GM12878 (cell line): ENCODE measurements around the gene OR2AG2. TPM values are rescaled to one million over a fixed set of nuclear protein-coding genes. Genes with fewer than 3 reads are reported as not detected.

Experiments
- ATAC-seq: fragments of 200-7000 bp; cut with Tn5 transposase; 3 replicates; pipeline ENCODE4 v1.9.1; 2020; ENCODE audit warnings: mild to moderate bottlenecking, moderate library complexity
- BruUV-seq: library from RNA; stranded (reverse); fragments of 400-500 nt; replicated peaks from 2 replicates; lab custom pipeline; 2021; lab: Mats Ljungman, UMichigan
- CTCF ChIA-PET: fragments of 300-600 bp; sonication (Branson Sonifier 250); formaldehyde crosslinking; extraction: SDS; loops from one replicate; lab custom pipeline; 2021; ENCODE audit warnings: inconsistent platforms; lab: Yijun Ruan, JAX
- POLR2A ChIA-PET: fragments of 350-600 bp; formaldehyde crosslinking; extraction: SDS; loops from one replicate; lab custom pipeline; 2021; ENCODE audit warnings: inconsistent platforms; lab: Charles Lee
- RAD21 ChIA-PET: fragments of 300-600 bp; sonication (Branson Sonifier 250); formaldehyde crosslinking; loops from one replicate; lab custom pipeline; 2023; ENCODE audit warnings: antibody characterized with exemption; ENCODE audit not compliant: unreplicated experiment; lab: Charles Lee
- SMC1A ChIA-PET: fragments of 300-600 bp; sonication (Branson Sonifier 250); formaldehyde crosslinking; loops from one replicate; lab custom pipeline; 2023; ENCODE audit not compliant: unreplicated experiment, uncharacterized antibody; lab: Charles Lee
- DNase-seq: peaks from one replicate; pipeline ENCODE4 v3.0.0-alpha.2; 2011; ENCODE audit warnings: low read depth, low spot score
- FAIRE-seq: peaks from 3 replicates; lab custom pipeline; 2011; peaks lifted over from hg19 to GRCh38; lab: Jason Lieb, UNC
- H2AFZ ChIP-seq: 2 replicates; pipeline ENCODE4 v1.6.0; 2011; ENCODE audit warnings: low read depth, low read length, control low read depth; ENCODE audit not compliant: control insufficient read depth
- H3K27ac ChIP-seq: 2 replicates; pipeline ENCODE4 v1.5.1; 2011; ENCODE audit warnings: control low read depth; ENCODE audit not compliant: control insufficient read depth, insufficient read depth
- H3K27me3 ChIP-seq, 2 experiments: replicated peaks in 1 of 2; 2 replicates each; pipeline versions ENCODE4 v1.6.0 to v1.6.1; 2011; ENCODE audit warnings: low read length in 1 of 2; ENCODE audit not compliant: control insufficient read depth in 2 of 2, insufficient read depth in 2 of 2
- H3K36me3 ChIP-seq, 2 experiments: 2 replicates each; pipeline ENCODE4 v1.5.1; 2011; ENCODE audit warnings: low read length in 1 of 2; ENCODE audit not compliant: control insufficient read depth in 2 of 2, insufficient read depth in 2 of 2
- H3K4me1 ChIP-seq: 2 replicates; pipeline ENCODE4 v1.6.1; 2011; ENCODE audit warnings: mild to moderate bottlenecking, low read length, moderate library complexity, mixed read lengths; ENCODE audit not compliant: control insufficient read depth, insufficient read depth
- H3K4me2 ChIP-seq: 2 replicates; pipeline ENCODE4 v1.6.0; 2011; ENCODE audit warnings: control low read depth; ENCODE audit not compliant: control insufficient read depth, insufficient read depth
- H3K4me3 ChIP-seq: fragments of 200-600 bp; sonication (generic); 2 replicates; pipeline ENCODE4 v1.5.1; 2016
- H3K79me2 ChIP-seq: 2 replicates; pipeline ENCODE4 v1.6.0; 2011; ENCODE audit warnings: low read length; ENCODE audit not compliant: control insufficient read depth, insufficient read depth
- H3K9ac ChIP-seq: 2 replicates; pipeline ENCODE4 v1.8.0; 2011; ENCODE audit warnings: low read length, control low read depth, mixed read lengths; ENCODE audit not compliant: control insufficient read depth, insufficient read depth
- H3K9me3 ChIP-seq: replicated peaks from 3 replicates; pipeline ENCODE4 v1.5.1; 2011; ENCODE audit warnings: mild to moderate bottlenecking, low read length; ENCODE audit not compliant: control insufficient read depth, insufficient read depth
- H4K20me1 ChIP-seq: 2 replicates; pipeline ENCODE4 v1.6.0; 2011; ENCODE audit not compliant: control insufficient read depth, insufficient read depth
- BMI1 ChIP-seq: fragments of 450-650 bp; IDR thresholded peaks from 2 replicates; pipeline ENCODE4 v1.6.1; 2016; ENCODE audit warnings: mild to moderate bottlenecking, moderate library complexity, borderline replicate concordance
- CEBPB ChIP-seq, 2 experiments: fragments of 150-350 bp in 1 of 2; IDR thresholded peaks; 2 replicates each; pipeline ENCODE4 v1.6.1; 2012 to 2014; ENCODE audit warnings: low read depth in 2 of 2, low read length in 2 of 2, borderline replicate concordance in 1 of 2, inconsistent platforms in 1 of 2
- ELK1 ChIP-seq: IDR thresholded peaks from 2 replicates; pipeline ENCODE4 v1.6.1; 2012; ENCODE audit warnings: low read depth, low read length, improper control_type of control experiment
- EZH2 ChIP-seq: IDR thresholded peaks from 2 replicates; pipeline ENCODE4 v1.6.1; 2012; ENCODE audit warnings: low read depth, mild to moderate bottlenecking, control low read depth, inconsistent platforms, low read length, borderline replicate concordance; ENCODE audit not compliant: control insufficient read depth
- IRF3 ChIP-seq: fragments of 450-650 bp; IDR thresholded peaks from 2 replicates; pipeline ENCODE4 v1.6.1; 2014; ENCODE audit warnings: mild to moderate bottlenecking
- KLF5 ChIP-seq: fragments of 450-650 bp; IDR thresholded peaks from 2 replicates; pipeline ENCODE4 v1.6.1; 2014; ENCODE audit warnings: mild to moderate bottlenecking; ENCODE audit not compliant: partially characterized antibody
- NFYB ChIP-seq: IDR thresholded peaks from 2 replicates; pipeline ENCODE4 v1.6.1; 2011; ENCODE audit warnings: low read depth, mild to moderate bottlenecking, low read length, improper control_type of control experiment, moderate library complexity; ENCODE audit not compliant: insufficient read depth
- PML ChIP-seq: IDR thresholded peaks from 2 replicates; pipeline ENCODE4 v1.6.1; 2012; ENCODE audit warnings: low read length, inconsistent platforms
- RUNX3 ChIP-seq: IDR thresholded peaks from 2 replicates; pipeline ENCODE4 v1.6.1; 2012; ENCODE audit warnings: low read length, inconsistent platforms
- SP1 ChIP-seq: IDR thresholded peaks from one replicate; pipeline ENCODE4 v1.6.1; 2011; ENCODE audit warnings: low read depth, low read length
- SRF ChIP-seq, 2 experiments: IDR thresholded peaks; 2 replicates each; pipeline ENCODE4 v1.6.1; 2011; ENCODE audit warnings: low read depth in 2 of 2, low read length in 2 of 2, mild to moderate bottlenecking in 1 of 2, moderate library complexity in 1 of 2
- in situ Hi-C: fragments of 300-500 bp; cut with MboI; formaldehyde crosslinking; loops from 9 replicates; pipeline ENCODE4 v1.14.3; 2018; ENCODE audit warnings: mixed read lengths
- intact Hi-C: fragments of 100-400 bp; cut with micrococcal nuclease; formaldehyde crosslinking; loops from one replicate; pipeline ENCODE4 v1.14.2; 2022; ENCODE audit not compliant: unreplicated experiment
- polyA plus RNA-seq, 11 experiments: library from polyadenylated mRNA; depleted of rRNA in 4 of 11; unstranded in 6 of 11; stranded (reverse) in 5 of 11; fragments of >200 nt; fragmentation: Nextera tagmentation in 4 of 11; fragmentation: Illumina TruSeq in 1 of 11; extraction: Ambion mirVana in 4 of 11; extraction: Trizol in 1 of 11; gene quantifications; 1 replicate in 1 of 11; 2 replicates in 10 of 11; pipeline versions ENCODE4 v1.2.1 to v1.2.3, GENCODE V29; 2011 to 2016; ENCODE audit warnings: inconsistent platforms in 2 of 11, missing spikeins in 2 of 11, low read depth in 1 of 11
- total RNA-seq, 4 experiments: library from RNA; depleted of rRNA in 3 of 4; stranded (reverse); fragments of >200 nt in 3 of 4; fragmentation: Illumina TruSeq in 1 of 4; extraction: Trizol in 1 of 4; gene quantifications; 2 replicates each; pipeline versions ENCODE4 v1.2.1 to v1.2.3, GENCODE V29; 2013 to 2021
- TF ChIP-seq, protein P1 (sequence below): fragments of 450-650 bp; formaldehyde crosslinking; IDR thresholded peaks from 2 replicates; pipeline ENCODE4 v1.4.0; 2020; ENCODE audit warnings: mild to moderate bottlenecking, moderate library complexity
- TF ChIP-seq, protein P2 (sequence below), 3 experiments: IDR thresholded peaks in 2 of 3; conservative IDR thresholded peaks in 1 of 3; 2 replicates each; pipeline ENCODE4 v1.5.1; 2011; ENCODE audit warnings: low read depth in 3 of 3, low read length in 3 of 3, mild to moderate bottlenecking in 3 of 3, control low read depth in 2 of 3, moderate library complexity in 2 of 3, inconsistent platforms in 1 of 3, mixed read lengths in 1 of 3; ENCODE audit not compliant: control insufficient read depth in 2 of 3, insufficient read depth in 1 of 3; ENCODE audit errors: extremely low read depth in 1 of 3

OR2AG2 gene
- total and polyA plus RNA-seq, 10 of the 15 experiments (the other 5 are each of a cell fraction or from before 2014, with no cell fraction given) = 0.01 to 0.09 (median 0.07) TPM; not detected in 6

- no peaks in the 10 kb centered on the region for H3K4me1 ChIP-seq
- no peaks in the 10 kb centered on the region for H3K9me3 ChIP-seq
- ChIA-PET CTCF (interaction anchor here (0.6 kb wide), 2 partner anchors 59 to 1273 kb away, joined by 3 read pairs; no protein-coding TSS in a partner anchor), RAD21 (interaction anchor here (1.6 kb wide), 1 partner anchor 23 kb away, joined by 5 read pairs; no protein-coding TSS in a partner anchor), SMC1A (interaction anchor here (0.7 kb wide), 2 partner anchors 10 to 72 kb away, joined by 3 read pairs; no protein-coding TSS in a partner anchor), POLR2A (no interaction called here)
- FAIRE-seq (peak; percentile 56), ATAC-seq (no peak), DNase-seq (no peak)
- in situ Hi-C loops (no loop called here), intact Hi-C loops (no loop called here)
- no peak overlapping the region for H3K27ac ChIP-seq
- H3K4me2 ChIP-seq = no peak overlapping the region
- no peaks in the 10 kb centered on the region for H4K20me1 ChIP-seq
- TF ChIP-seq CEBPB (IDR thresholded peaks at IDR 0.05; ENCODE audit: borderline replicate concordance in 1 of 2, low read depth in 2 of 2, low read length in 2 of 2) (no peak), IRF3 (no peak), EZH2 (no peak), KLF5 (no peak), RUNX3 (no peak), SRF (IDR thresholded peaks at IDR 0.05; ENCODE audit: low read depth in 2 of 2, low read length in 2 of 2) (no peak), BMI1 (no peak), SP1 (no peak), ELK1 (no peak), PML (no peak), NFYB (no peak)
- TF ChIP-seq, protein P1, sequence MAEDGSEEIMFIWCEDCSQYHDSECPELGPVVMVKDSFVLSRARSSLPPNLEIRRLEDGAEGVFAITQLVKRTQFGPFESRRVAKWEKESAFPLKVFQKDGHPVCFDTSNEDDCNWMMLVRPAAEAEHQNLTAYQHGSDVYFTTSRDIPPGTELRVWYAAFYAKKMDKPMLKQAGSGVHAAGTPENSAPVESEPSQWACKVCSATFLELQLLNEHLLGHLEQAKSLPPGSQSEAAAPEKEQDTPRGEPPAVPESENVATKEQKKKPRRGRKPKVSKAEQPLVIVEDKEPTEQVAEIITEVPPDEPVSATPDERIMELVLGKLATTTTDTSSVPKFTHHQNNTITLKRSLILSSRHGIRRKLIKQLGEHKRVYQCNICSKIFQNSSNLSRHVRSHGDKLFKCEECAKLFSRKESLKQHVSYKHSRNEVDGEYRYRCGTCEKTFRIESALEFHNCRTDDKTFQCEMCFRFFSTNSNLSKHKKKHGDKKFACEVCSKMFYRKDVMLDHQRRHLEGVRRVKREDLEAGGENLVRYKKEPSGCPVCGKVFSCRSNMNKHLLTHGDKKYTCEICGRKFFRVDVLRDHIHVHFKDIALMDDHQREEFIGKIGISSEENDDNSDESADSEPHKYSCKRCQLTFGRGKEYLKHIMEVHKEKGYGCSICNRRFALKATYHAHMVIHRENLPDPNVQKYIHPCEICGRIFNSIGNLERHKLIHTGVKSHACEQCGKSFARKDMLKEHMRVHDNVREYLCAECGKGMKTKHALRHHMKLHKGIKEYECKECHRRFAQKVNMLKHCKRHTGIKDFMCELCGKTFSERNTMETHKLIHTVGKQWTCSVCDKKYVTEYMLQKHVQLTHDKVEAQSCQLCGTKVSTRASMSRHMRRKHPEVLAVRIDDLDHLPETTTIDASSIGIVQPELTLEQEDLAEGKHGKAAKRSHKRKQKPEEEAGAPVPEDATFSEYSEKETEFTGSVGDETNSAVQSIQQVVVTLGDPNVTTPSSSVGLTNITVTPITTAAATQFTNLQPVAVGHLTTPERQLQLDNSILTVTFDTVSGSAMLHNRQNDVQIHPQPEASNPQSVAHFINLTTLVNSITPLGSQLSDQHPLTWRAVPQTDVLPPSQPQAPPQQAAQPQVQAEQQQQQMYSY (CRISPR knock-in tag) = no peak
- TF ChIP-seq, protein P2, sequence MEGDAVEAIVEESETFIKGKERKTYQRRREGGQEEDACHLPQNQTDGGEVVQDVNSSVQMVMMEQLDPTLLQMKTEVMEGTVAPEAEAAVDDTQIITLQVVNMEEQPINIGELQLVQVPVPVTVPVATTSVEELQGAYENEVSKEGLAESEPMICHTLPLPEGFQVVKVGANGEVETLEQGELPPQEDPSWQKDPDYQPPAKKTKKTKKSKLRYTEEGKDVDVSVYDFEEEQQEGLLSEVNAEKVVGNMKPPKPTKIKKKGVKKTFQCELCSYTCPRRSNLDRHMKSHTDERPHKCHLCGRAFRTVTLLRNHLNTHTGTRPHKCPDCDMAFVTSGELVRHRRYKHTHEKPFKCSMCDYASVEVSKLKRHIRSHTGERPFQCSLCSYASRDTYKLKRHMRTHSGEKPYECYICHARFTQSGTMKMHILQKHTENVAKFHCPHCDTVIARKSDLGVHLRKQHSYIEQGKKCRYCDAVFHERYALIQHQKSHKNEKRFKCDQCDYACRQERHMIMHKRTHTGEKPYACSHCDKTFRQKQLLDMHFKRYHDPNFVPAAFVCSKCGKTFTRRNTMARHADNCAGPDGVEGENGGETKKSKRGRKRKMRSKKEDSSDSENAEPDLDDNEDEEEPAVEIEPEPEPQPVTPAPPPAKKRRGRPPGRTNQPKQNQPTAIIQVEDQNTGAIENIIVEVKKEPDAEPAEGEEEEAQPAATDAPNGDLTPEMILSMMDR (IDR thresholded peaks at IDR 0.05 in 2 of 3, conservative IDR thresholded peaks at IDR 0.05 in 1 of 3; ENCODE audit: control insufficient read depth in 2 of 3, extremely low read depth in 1 of 3, insufficient read depth in 1 of 3, low read depth in 3 of 3, low read length in 3 of 3) = no peak
- H3K79me2 ChIP-seq = no peaks in the 10 kb centered on the region
- no peaks in the 10 kb centered on the region for H3K36me3 ChIP-seq
- no peak overlapping the region for H3K4me3 ChIP-seq
- no TSS peak for BruUV-seq
- H3K27me3 ChIP-seq = no peaks in the 10 kb centered on the region
- no peak overlapping the region for H3K9ac ChIP-seq
- H2AFZ ChIP-seq = no peak overlapping the region
Measured at GRCh38 chr11:6778518-6778917, 6.7 kb upstream of the OR2AG2 start.
